PC-9 (cell line): ENCODE data around the gene SCARB1.

Experiments
- CTCF ChIP-seq: fragments of 200-600 bp; sonication (generic); conservative IDR thresholded peaks from 2 replicates; pipeline ENCODE4 v1.6.1; 2017; ENCODE audit warnings: mixed run types, antibody characterized with exemption, mild to moderate bottlenecking, moderate library complexity
- EZH2 ChIP-seq: fragments of 200-600 bp; sonication (generic); IDR thresholded peaks from 2 replicates; pipeline ENCODE4 v1.8.0; 2017; ENCODE audit warnings: antibody characterized with exemption, low read depth

- TF ChIP-seq CTCF (no peak), EZH2 (no peak)
Measured at GRCh38 chr12:124869059-124869665, 5.5 kb upstream of the SCARB1 start.
